Posterior cingulate gyrus (tissue), 11 donors: ENCODE results near the gene CILP2.

Experiments
- DNase-seq, 10 donors: peaks; one replicate each; pipeline versions ENCODE4 v3.0.0 to v3.0.0-alpha.2; 2020 to 2021; ENCODE audit warnings: mixed read lengths in 3 of 10
- intact Hi-C: fragments of 100-400 bp; cut with DNase I; formaldehyde crosslinking; loops from one replicate; pipeline ENCODE4 v1.15.1; 2023

The CILP2 gene

GRCh38 chr19:19584356-19584755, 46.3 kb downstream of the CILP2 start:
- intact Hi-C loops: no loop called here
- no peak for DNase-seq

- intact Hi-C loops: no loop called here
- DNase-seq: peak in 3 of 10 donors; percentile 6 to 90 (median 39)
These were observed 49.7 kb downstream of the CILP2 start for GRCh38 chr19:19587771-19588170.

GRCh38 chr19:19588546-19588945, 50.5 kb downstream of the CILP2 start:
- DNase-seq: no peak

DNA sequence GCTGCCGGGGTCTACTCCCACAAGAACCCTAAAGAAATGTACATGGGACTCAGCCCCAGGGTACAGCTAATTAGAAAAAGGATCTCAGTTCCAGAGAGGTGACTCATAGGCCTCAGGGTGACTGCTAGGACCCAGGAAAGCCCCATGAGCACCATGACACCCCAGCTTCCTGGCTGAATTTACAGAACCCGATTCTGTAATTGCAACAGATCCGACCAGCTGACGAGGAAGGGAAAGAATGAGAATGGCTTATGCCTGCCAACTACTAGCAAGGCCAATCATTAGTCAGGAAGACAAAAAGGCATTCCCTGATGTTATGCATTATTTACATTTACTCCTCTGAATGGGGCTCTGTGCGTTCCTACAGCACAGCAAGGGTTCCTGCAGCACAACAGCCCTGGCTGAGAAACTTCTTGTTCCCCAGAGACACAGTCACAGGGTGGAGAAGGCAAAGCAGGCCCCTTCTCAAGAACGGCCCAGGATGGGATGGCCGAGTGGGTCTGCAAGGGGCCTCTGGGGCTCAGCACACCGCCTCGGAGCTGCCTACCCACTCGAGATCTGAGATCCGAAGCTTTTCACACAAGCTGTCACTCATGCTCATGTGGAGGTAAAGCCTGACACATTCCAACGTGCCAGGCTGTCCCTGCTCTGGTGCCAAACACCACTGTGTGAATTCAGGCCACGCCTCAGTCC, 53.2 kb downstream of the CILP2 start:
- intact Hi-C loops: no loop called here
- DNase-seq: peak in 1 of 10 donors; percentile 67

More at GRCh38 chr19:19588546-19588945, 50.5 kb downstream of the CILP2 start:
- intact Hi-C loops: no loop called here

DNA sequence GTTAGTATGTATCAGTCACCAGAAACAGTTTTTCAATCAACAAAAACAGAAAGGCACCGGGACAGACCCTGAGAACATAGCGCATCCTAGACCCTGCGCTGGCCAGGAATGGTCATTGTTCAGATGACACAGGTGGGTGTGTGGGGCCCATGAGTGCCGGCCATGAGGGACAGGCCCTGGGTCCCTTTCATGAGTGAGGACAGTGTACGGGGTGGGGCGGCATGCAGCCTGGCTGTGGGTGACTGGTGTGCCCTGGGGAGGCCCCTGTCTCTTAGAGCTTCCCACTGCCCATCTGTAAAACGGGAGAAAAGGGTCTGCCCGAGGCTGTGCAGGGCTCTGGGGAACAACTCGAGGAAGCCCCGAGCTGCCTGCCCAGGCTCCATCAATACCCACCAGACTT, 54.6 kb downstream of the CILP2 start:
- DNase-seq: no peak
- intact Hi-C loops: no loop called here

DNA sequence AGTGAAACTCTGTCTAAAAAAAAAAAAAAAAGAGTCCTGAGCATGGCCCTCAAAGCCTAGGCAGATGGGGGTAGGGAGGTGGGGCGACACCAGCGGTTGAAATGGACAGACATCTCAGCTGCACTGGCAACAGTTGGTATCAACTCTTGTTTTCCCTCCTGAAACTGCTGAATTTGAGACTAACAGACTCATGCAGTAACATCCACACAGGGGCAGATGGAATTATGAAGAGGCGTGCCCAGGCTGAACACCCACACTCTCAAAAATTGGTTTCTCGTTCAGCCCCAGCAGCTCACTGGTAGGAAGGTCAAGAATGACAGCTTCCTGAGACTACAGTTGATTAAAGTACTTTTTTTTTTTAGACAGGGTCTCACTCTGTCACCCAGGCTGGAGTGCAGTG, 56.3 kb downstream of the CILP2 start:
- DNase-seq: no peak
- intact Hi-C loops: no loop called here

DNA sequence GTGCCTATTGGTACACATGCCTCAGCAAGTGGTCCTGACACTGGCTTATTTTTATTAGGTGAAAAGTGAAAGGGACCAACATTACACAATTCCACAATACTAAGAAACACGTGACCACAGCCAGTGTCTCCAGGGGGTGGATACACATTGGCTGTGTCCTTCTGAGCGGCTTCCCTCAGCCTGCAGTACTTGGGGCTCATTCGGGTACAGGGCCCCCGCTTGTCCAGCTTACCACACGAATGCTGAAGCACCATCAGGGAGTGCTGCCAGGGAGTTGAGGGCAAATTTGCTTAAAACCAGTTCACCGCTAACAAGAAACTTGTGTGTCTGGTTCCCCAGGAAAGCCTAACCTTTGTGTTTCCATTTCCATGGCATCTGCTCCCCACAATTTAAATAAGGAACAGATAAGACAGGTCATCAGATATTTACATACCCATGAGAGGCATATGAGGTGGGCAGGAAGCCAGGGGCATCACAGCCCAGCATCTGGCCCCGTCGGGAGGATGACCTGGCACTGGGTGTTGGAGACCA, 57.2 kb downstream of the CILP2 start:
- intact Hi-C loops: no loop called here

More for the DNA sequence above, 57.2 kb downstream of the CILP2 start:
- DNase-seq: no peak
